ENCODE measurements around the gene C1orf159. TPM values are rescaled to one million over a fixed set of nuclear protein-coding genes. Genes with fewer than 3 reads are reported as not detected.
A peak's percentile ranks its signal among the peaks of the same experiment; 100 is the strongest.
"Not testable (repeated sequence)": the region's sequence is repeated elsewhere in the genome, so short reads cannot be mapped to it uniquely, and the experiment has no call there.

Gene C1orf159
- total RNA-seq, 1 donor from 2014 or later: 5.4 TPM

DNA sequence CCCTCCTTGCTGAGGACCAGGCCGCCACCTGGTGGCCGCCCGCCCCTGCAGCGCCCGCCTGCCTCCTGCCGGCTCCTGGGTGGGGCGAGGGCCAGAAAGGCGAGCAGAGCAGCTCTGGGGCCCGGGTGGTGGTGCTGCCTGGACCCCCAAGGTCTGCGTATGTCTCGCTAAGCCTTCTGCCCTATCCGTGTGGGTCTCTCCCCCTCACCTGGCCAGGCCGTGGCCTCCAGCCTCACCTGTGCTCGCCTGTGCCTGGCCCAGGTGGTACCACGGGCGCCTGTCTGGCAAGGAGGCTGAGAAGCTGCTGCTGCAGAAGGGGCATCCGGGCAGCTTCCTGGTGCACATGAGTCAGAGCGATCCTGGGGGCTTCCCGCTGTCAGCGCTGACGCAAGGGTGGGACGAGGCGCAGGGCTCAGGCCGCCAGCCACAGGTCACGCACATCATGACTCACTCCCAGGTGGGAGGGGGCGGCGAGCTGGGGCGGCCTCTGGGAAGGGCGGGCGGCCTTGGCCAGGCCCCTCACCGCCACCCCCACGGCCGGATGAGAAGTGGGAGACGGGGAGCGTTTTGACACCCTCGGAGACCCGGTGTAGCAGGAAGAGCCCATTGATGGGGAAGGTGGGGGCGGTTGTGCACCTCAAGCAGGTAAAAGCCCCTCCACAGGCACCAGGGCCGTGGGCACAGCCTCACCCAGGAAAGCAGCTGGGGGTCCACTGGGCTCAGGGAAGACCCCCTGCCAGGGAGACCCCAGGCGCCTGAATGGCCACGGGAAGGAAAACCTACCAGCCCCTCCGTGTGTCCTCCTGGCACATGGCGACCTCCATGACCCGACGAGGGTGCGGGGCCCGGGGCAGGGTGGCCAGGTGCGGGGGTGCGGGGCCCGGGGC lies 51.7 kb downstream of the C1orf159 start:
- intact Hi-C loops (cut with DNase I): loop anchor here (1.0 to 10.0 kb wide), 3 partner anchors 31 to 80 kb away; partner anchors contain the start of gene ISG15
- DNase-seq (ENCODE audit: low spot score): no peak

DNA sequence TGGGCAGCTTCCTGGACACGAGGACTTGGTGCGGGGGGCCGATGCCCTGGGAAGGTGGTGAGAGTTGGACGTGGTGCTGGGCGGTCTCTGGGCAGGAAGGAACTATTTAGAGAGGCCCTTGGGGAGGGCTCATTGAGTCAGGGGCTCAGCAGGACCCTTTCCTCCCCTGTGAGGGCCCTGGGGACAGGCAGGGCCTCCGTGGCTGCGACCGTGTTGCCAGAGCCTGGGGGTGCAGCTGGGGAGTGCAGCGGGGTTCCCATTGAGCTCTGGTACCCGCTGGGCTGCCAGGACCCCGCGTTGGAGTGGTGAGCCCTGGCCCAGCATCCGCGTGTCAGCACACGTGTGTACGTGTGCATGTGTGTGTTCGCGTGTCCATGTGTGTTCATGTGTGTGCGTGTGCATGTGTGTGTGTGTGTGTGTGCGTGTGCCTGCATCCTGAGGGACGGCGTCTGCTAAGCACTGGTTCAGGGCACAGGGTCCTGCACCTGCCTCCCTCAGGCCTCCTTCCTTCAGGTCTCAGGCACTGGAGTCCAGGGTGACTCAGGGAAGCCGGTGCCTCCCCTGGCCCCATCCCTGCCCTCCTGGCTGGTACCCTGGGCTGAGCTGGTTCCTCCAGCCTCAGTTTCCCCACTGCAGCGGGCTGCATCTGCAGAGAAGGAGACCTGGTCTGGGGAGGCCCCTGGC lies 52.5 kb downstream of the C1orf159 start:
- DNase-seq (ENCODE audit: low spot score): no peak
- intact Hi-C loops (cut with DNase I): loop anchor here (2.0 to 10.0 kb wide), 2 partner anchors 31 to 49 kb away; partner anchors contain the start of gene ISG15

DNA sequence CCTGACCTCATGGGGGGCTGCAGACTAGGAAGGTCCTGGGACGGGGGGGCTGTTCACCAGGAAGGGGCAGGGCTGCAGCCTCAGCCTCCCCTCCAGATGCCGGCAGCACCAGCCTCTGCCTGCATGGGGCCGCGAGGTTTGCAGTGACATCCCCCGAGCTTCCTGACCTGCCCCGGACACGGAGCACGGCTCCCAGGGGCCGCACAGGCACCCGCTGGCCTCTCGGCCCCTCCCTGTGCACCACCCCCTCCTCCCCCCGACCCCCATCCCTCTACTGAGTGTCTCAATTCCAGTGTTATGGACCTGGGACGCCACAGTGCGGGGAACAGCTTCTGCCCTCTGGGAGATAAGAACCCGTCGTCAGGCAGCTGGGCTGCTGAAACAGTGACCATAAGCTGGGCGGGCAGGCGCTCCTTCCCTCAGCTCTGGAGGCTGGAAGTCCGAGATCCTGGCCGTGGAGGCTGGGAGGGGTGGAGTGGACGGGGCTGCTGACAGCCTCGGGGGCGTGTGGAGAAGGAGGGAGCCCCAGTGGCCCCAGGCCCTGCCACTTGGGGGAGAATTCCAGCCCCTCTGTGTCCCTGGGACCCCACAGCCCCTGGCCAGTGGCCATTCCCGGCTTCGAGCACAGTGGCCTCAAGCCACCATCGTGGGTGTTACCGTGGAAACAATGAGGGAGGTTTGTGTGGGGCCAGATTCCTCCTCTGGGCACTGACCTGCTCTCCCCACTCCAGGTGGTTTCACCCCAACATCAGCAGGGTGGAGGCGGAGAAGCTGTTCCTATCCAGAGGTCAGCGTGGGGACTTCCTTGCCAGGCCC lies 53.3 kb downstream of the C1orf159 start:
- intact Hi-C loops (cut with DNase I): loop anchor here (2.0 to 10.0 kb wide), 2 partner anchors 30 to 48 kb away; partner anchors contain the start of gene ISG15
- no peak for DNase-seq (ENCODE audit: low spot score)

DNA sequence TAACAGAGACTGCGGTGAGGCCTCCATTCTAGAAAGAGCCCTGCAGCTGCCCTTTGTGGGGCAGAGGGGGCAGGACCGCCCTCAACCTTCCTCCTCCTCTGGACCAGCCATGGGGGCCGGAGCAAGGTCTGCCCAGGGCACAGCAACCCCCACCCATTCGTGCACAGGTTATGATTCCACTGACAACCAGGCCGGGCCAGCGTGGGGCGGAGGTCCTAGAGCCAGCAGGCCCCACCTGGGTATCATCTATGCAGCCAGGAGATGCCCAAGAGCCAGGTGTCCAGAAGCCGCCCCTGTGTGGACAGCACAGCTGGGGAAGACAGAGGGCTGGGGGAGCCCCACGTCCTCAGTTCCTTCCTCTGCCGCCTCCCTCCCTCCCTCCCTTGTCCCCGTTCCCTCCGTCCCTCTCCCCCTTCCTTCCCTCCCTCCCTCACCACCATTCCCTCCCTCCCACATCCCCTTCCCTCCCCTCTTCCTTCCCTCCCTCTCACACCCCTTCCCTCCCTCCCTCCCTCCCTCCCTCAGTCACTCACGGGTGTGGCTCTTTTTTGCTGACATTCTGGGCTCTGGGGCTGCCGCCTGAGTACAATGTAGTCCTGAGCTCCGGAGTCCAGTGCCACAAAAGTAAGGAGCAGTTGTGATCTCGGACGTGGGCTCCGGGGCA lies 54.1 kb downstream of the C1orf159 start:
- intact Hi-C loops (cut with DNase I): loop anchor here (2.0 to 10.0 kb wide), 2 partner anchors 29 to 47 kb away; partner anchors contain the start of gene ISG15
- DNase-seq (ENCODE audit: low spot score): no peak

DNA sequence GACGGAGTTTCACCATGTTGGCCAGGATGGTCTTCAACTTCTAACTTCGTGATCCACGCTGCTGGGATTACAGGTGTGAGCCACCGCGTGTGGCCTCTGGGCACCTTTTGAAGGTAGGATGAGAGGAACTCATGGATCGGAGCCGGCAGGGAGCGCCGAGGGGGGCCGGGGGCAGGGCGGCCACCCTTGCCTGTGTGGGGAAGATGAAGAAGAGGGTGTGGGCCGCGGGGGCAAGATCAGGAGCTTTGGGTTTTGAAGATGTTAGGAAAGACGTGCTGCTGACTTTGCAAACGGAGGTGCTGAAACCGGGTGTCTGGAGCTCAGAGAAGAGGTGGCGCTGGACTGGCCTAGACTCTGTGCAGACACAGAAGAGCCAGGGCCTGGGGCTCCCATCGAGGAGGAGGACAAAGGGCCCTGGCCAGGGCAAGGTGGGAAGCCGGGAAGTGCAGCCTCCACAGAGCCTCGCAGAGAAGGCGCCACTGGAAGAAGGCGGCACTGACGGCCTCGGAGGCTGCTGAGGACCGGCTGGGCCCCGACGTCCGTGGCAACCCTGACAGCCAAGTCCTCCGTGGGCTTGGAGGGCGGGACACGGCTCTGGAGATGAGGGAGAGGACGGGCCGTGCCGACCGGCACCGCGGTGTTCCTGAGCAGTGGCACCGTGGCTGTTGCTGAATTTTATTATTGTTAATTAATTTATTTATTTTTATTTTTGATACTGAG lies 55.4 kb downstream of the C1orf159 start:
- no peak for DNase-seq (ENCODE audit: low spot score)
- intact Hi-C loops (cut with DNase I): loop anchor here (10.0 kb wide), 1 partner anchor 46 kb away; the partner anchor contains the start of gene ISG15

DNA sequence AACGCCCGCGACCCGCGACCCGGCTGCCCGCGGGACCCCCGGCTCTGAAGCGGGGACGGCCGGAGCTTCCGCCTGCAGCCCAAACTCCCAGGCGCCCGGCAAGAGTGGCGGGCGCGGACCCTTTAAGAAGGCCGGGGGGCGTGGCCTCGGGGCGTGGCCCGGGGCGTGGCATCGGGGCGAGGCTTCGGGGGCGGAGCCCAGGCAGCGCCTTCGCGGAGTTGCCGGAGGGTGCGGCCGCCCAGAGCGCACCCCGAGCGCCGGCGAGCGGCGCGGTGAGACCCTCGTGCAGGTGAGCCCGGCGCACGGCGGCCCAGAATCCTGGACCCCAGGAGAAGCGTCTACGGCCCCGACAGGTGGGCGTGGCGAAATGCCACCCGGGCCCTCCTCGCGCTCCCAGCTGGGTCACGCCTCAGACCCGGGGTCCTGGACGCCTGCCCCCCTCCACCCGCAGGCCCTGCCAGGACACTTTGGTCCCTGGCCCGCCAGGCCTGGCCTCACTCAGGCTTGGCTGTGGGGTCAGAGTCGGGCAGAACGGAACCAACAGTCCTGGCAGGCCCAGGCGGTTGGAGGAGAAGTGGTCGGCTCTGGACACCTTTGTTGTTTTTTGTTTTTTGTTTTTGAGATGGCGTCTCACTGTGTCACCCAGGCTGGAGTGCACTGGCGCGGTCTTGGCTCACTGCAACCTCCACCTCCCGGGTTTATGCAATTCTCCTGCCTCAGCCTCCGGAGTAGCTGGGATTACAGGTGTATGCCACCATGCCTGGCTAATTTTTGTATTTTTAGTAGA lies 56.2 kb downstream of the C1orf159 start:
- peak; percentile 87 for DNase-seq (ENCODE audit: low spot score)
- intact Hi-C loops (cut with DNase I): loop anchor here (10.0 kb wide), 1 partner anchor 45 kb away; the partner anchor contains the start of gene ISG15

DNA sequence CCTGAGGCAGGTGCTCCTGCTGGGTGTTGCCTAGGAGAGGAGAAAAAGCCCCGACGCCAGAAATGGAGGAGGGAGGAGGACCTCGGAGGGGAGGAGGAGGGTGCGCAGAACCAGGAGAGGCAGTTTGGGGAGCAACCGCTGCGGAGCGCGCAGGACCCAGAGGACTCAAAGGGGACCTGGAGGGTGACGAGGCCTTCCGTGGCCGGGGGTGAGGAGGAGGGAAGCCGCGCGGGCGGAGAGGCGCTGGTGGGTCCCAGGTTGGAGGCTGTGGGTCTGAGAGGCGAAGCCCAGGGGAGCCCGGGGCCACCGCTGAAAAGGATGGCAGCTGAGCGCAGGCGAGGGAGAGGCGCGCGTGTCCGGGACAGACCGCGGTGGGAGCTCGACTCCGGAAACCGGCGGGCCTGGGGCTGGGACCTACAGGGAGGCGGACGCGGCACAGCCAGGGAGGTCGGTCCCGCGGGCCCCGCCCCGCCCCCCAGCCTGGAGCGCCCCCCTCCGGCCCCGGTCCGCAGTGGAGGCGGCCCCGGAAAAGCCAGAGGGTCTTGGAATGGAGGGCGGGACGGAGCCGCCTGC lies 56.9 kb downstream of the C1orf159 start:
- intact Hi-C loops (cut with DNase I): no loop called here
- no peak for DNase-seq (ENCODE audit: low spot score)

DNA sequence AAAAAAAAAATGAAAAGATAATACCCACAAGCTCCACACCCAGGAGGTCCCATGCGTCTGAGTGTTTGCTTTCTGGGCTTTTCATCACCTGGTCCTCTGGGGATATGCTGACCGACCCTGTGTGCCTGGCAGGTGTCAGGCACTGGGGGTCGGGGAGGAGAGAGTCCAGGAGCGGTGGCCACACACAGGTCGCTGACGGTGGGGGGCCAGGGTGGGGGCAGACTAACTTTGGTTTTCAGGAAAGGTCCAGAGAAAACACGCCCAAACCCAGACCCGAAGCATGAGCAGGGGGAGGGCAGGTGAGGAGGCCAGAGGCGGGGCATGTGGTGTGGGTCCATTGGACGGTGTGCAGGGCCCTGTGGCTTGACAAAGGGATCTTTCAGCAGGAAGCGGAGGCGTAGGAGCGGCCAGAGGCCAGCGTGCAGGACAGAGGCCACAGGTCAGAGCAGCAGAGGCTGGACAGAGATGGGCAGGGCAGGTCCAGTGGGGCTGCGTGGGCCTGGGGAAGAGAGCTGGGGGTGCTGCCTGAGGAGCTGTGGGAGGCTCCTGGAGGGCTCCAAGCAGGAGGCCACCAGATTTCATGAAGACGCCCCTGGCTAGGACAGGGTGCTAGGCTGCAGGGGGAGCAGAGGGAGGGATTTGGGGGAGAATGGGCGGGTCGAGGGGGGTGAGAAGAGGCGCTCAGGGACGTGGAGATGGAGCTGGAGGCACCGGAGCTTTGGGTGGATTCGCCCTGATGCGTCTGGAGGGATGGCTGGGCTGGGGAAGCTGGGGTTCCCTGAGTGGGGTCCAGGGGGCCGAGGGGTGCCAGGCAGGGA lies 57.6 kb downstream of the C1orf159 start:
- intact Hi-C loops (cut with DNase I): no loop called here
- DNase-seq (ENCODE audit: low spot score): no peak

DNA sequence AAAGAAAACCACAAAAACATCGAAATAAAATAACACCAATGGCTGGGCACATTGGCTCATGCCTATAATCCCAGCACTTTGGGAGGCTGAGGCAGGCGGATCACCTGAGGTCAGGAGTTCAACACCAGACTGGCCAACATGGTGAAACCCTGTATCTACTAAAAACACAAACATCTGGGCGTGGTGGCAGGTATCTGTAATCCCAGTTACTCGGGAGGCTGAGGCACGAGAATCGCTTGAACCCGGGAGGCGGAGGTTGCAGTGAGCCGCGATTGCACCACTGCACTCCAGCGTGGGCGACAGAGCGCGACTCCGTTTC lies 58.2 kb downstream of the C1orf159 start:
- DNase-seq (ENCODE audit: low spot score); intact Hi-C loops (cut with DNase I): not testable (repeated sequence)

DNA sequence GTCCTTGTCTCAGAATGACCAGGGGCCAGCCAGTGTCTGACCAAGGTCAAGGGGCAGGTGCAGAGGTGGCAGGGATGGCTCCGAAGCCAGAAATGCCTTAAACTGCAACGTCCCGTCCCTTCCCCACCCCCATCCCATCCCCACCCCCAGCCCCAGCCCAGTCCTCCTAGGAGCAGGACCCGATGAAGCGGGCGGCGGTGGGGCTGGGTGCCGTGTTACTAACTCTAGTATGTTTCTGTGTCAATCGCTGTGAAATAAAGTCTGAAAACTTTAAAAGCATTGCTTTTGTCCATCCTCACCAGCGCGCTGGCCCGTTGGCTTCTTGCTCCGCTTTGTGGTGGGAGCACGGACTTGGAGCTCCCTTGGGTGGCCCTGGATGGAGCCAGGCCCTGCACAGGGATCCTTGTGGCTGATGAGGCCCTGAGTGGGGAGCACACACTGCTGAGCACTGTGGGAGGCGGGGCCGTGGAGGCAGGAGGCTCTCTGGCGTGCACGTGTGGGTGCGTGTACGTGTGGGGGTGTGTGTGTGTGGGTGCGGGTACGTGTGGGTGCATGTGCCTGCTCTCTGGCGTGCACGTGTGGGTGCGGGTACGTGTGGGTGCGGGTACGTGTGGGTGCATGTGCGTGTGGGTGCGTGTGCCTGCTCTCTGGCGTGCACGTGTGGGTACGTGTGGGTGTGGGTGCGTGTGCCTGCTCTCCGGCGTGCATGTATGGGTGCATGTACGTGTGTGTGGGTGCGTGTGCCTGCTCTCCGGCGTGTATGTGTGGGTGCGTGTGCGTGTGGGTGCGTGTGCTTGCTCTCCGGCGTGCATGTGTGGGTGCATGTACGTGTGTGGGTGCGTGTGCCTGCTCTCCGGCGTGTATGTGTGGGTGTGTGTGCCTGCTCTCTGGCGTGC lies 59.8 kb downstream of the C1orf159 start:
- intact Hi-C loops (cut with DNase I): no loop called here
- DNase-seq (ENCODE audit: low spot score): no peak

DNA sequence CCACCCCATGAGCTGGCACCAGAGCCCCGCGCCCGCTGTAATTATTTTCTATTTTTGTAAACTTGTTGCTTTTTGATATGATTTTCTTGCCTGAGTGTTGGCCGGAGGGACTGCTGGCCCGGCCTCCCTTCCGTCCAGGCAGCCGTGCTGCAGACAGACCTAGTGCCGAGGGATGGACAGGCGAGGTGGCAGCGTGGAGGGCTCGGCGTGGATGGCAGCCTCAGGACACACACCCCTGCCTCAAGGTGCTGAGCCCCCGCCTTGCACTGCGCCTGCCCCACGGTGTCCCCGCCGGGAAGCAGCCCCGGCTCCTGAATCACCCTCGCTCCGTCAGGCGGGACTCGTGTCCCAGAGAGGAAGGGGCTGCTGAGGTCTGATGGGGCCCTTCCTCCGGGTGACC lies 60.9 kb downstream of the C1orf159 start:
- intact Hi-C loops (cut with DNase I): no loop called here
- DNase-seq (ENCODE audit: low spot score): no peak

DNA sequence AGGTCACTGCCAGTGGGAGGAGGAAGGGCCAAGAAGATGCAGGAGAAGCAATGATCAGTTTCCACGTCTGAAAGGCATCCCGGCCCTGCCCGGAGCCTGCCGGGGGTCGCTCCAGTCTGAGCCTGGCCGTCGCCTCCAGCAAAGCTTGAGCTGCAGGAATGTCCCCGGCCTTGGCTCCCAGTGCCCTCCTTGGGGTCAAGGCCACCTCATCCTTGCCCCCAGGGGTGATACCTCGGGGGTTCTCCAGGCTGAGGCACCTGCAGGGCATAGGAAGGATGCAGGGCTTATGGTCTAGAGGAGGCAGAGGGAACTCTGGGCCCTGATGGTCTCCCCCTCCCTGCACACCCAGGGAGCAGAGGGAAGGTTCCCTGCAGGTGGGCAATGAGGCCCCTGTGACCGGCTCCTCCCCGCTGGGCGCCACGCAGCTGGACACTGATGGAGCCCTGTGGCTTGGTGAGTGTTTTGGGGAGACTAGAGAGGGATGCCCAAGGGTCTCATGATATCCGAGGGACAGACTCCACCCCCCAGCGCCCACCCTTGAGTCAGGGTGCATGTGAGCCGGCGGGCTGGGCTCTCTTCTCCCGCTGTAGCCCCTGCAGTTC lies 61.7 kb downstream of the C1orf159 start:
- intact Hi-C loops (cut with DNase I): no loop called here
- no peak for DNase-seq (ENCODE audit: low spot score)

DNA sequence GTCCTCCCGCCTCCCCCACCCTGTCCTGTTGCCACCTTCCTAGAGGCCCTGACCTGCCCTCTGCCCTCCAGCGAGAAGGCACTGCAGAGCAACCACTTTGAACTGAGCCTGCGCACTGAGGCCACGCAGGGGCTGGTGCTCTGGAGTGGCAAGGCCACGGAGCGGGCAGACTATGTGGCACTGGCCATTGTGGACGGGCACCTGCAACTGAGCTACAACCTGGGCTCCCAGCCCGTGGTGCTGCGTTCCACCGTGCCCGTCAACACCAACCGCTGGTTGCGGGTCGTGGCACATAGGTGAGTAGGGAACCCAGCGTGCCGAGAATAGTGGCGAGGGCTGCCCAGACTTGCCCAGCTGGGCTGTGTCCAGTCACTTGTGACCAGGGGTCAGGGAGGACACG lies 62.2 kb downstream of the C1orf159 start:
- intact Hi-C loops (cut with DNase I): no loop called here
- no peak for DNase-seq (ENCODE audit: low spot score)

DNA sequence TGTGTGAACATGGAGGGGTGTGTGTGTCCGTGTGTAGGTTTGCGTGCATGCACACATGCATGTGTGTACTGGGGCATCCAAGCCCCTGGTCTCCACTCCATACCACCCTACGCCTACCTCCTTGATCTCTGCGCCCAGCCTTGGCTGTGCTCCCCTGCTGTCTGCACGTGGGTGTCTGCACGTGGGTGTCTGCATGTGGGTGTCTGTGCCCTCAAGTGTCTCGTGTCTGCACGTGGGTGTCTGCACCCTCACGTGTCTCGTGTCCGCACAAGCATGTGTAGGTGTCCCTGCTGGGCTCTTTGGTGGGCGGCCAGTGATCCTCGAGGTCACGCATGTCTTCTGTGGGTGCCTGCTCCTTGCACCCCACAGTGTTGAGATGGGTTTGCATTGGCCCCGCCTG lies 62.9 kb downstream of the C1orf159 start:
- no peak for DNase-seq (ENCODE audit: low spot score)
- intact Hi-C loops (cut with DNase I): no loop called here
